ENCODE measurements around the gene ZFP1.

ZFP1 gene

GRCh38 chr16:75216576-75216975, 68.3 kb downstream of the ZFP1 start:
- TF ChIP-seq CTCF (IDR thresholded peaks at IDR 0.05; ENCODE audit: insufficient read depth, low read depth, low read length, missing control alignments), result no peak
- no peak for DNase-seq (ENCODE audit: low read depth)
- H3K4me3 ChIP-seq (ENCODE audit: low read length), result no peak overlapping the region

GRCh38 chr16:75217389-75217851, 69.1 kb downstream of the ZFP1 start:
- no peak for DNase-seq (ENCODE audit: low read depth)
- TF ChIP-seq CTCF (IDR thresholded peaks at IDR 0.05; ENCODE audit: insufficient read depth, low read depth, low read length, missing control alignments), result no peak

GRCh38 chr16:75218256-75219076, 70.1 kb downstream of the ZFP1 start, which contains the start of gene CTRB1:
TSS of gene CTRB1 (plus strand) at chr16:75218988. CDS start at chr16:75219008, 20 bp downstream.
- no peak within 1 kb of the TSS for H3K4me3 ChIP-seq (ENCODE audit: low read length)
- DNase-seq (ENCODE audit: low read depth), result no peak
- no peak for TF ChIP-seq CTCF (IDR thresholded peaks at IDR 0.05; ENCODE audit: insufficient read depth, low read depth, low read length, missing control alignments)

More at GRCh38 chr16:75217389-75217851, 69.1 kb downstream of the ZFP1 start:
- H3K4me3 ChIP-seq (ENCODE audit: low read length), result no peak overlapping the region

GRCh38 chr16:75219088-75219487, 70.8 kb downstream of the ZFP1 start:
- DNase-seq (ENCODE audit: low read depth), result no peak
- TF ChIP-seq CTCF (IDR thresholded peaks at IDR 0.05; ENCODE audit: insufficient read depth, low read depth, low read length, missing control alignments), result no peak
- no peak overlapping the region for H3K4me3 ChIP-seq (ENCODE audit: low read length)

- no peak for DNase-seq (ENCODE audit: low read depth)
- TF ChIP-seq CTCF (IDR thresholded peaks at IDR 0.05; ENCODE audit: insufficient read depth, low read depth, low read length, missing control alignments), result no peak
- no peak overlapping the region for H3K4me3 ChIP-seq (ENCODE audit: low read length)
Observed at GRCh38 chr16:75219838-75220237, 71.5 kb downstream of the ZFP1 start.

Data from epithelial cell of esophagus (primary cell).